Skeletal muscle tissue (tissue), 4 donors: ENCODE results near the gene MYO16. TPM values are rescaled to one million over a fixed set of nuclear protein-coding genes. Genes with fewer than 3 reads are reported as not detected.

Experiments
- H3K27ac ChIP-seq: one replicate; pipeline ENCODE4 v1.7.0; 2013; ENCODE audit warnings: mild to moderate bottlenecking, low read depth, low read length, inconsistent platforms
- H3K27me3 ChIP-seq, 3 donors: one replicate each; pipeline ENCODE4 v1.7.0; 2013; ENCODE audit warnings: low read length in 3 of 3; ENCODE audit not compliant: control insufficient read depth in 3 of 3, insufficient read depth in 3 of 3
- H3K36me3 ChIP-seq, 3 donors: one replicate each; pipeline ENCODE4 v1.7.0; 2013; ENCODE audit warnings: low read length in 3 of 3; ENCODE audit not compliant: control insufficient read depth in 3 of 3, insufficient read depth in 3 of 3
- H3K4me1 ChIP-seq, 3 donors: one replicate each; pipeline ENCODE4 v1.7.0; 2013; ENCODE audit warnings: low read length in 3 of 3, mild to moderate bottlenecking in 3 of 3; ENCODE audit not compliant: control insufficient read depth in 3 of 3, insufficient read depth in 3 of 3
- H3K4me3 ChIP-seq, 3 donors: one replicate each; pipeline ENCODE4 v1.7.0; 2013; ENCODE audit warnings: low read length in 3 of 3
- H3K9ac ChIP-seq, 3 donors: one replicate each; pipeline ENCODE4 v1.7.0; 2013; ENCODE audit warnings: low read length in 3 of 3, mild to moderate bottlenecking in 3 of 3, moderate library complexity in 2 of 3, low read depth in 1 of 3
- H3K9me3 ChIP-seq, 3 donors: one replicate each; pipeline ENCODE4 v1.7.0; 2013; ENCODE audit warnings: low read length in 3 of 3; ENCODE audit not compliant: control insufficient read depth in 3 of 3
- total RNA-seq: library from RNA; depleted of rRNA; stranded (reverse); fragments of >200 nt; gene quantifications from one replicate; pipeline ENCODE4 v1.2.3, GENCODE V29; 2014
- donor health status: Osteomylitis.

The MYO16 gene
- total RNA-seq = 43.8 TPM

DNA sequence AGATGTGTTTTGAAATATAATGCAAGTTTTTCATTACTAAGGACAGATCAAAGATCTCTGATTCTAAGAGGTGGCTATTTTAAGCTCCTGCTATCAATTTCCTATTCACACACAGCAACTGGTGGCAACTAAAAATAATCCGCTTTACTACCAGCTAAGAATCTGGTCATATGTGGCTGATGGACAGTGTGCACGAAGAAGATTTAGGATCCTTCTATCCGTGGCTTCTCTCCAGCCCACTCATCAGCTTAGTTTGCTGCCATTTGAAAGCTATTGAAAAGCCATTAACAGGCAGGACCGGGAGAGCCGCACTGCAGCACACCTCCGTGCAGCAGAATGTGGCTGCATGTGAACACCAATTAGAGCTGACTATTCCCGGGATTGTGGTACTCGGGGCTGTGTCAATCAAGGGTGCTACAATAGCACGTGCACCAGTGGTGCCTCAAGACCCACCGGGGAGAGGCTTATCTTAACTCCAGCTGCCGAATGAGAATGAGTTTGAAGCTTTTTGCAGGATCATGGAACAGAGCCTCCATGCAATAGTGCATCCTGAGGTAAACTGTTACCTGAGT lies at the start of gene MYO16:
Gene MYO16, plus strand, starts transcription at position 431 of the 572 bp plus-strand sequence. CDS start 234 bp downstream, outside the sequence.
- Histone ChIP-seq H3K27me3 (peaks cover 0 to 3% (median 0%) of the 10 kb centered on the region in 3 donors), H3K4me3 (peak within 1 kb of the TSS in 1 of 3 donors; percentile 17), H3K9me3 (peaks cover 2 to 4% (median 2%) of the 10 kb centered on the region in 3 donors), H3K9ac (no peak within 1 kb of the TSS), H3K36me3 (no peaks in the 10 kb centered on the region), H3K4me1 (no peaks in the 10 kb centered on the region), H3K27ac (no peak within 1 kb of the TSS)

DNA sequence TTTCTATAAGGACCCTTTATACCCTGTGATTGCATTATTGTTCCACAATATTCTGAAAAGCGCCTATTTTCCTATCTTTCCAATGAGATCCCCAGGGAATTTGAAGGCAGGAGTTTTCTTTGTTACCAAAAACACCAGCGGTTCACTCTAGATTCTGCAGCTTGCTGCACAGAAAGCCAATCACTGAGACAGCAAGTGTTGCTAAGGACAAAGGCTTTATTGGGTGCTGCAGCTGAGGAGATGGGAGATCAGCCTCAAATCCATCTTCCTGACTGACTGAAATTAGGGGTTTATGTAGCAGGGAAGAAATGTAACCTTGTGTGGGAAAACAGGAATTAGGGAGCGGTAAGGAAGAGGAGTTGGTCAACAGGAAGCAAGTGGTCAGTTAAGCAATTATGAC lies 42.6 kb upstream of the MYO16 start:
- Histone ChIP-seq H3K27me3 (no peaks in the 10 kb centered on the region), H3K9ac (no peak overlapping the region), H3K4me3 (no peak overlapping the region), H3K4me1 (no peaks in the 10 kb centered on the region), H3K36me3 (no peaks in the 10 kb centered on the region), H3K27ac (no peak overlapping the region), H3K9me3 (peaks cover 0 to 4% (median 0%) of the 10 kb centered on the region in 3 donors)

DNA sequence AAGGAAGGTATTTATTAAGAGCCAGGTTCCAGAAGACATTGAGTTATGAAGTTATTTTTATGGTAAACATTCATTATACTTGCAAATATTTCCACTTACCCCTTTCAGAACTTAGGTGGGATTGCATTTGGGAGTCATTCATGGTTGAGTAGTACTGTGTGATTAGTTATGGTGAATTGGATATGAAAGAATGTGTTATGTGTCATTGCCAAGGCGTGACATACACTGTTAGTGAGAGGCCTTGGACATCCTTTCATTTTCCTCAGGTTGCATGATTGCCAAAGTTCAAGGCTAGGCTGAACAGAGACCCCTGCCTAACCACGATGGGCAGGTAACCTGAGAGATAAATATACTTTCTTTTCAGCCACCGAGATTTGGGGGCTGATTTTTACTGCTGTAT lies 40.9 kb upstream of the MYO16 start:
- Histone ChIP-seq H3K9me3 (peaks cover 0 to 4% (median 0%) of the 10 kb centered on the region in 3 donors), H3K36me3 (no peaks in the 10 kb centered on the region), H3K27ac (no peak overlapping the region), H3K9ac (no peak overlapping the region), H3K27me3 (peaks cover 0 to under 1% (median 0%) of the 10 kb centered on the region in 3 donors), H3K4me3 (no peak overlapping the region), H3K4me1 (no peaks in the 10 kb centered on the region)

DNA sequence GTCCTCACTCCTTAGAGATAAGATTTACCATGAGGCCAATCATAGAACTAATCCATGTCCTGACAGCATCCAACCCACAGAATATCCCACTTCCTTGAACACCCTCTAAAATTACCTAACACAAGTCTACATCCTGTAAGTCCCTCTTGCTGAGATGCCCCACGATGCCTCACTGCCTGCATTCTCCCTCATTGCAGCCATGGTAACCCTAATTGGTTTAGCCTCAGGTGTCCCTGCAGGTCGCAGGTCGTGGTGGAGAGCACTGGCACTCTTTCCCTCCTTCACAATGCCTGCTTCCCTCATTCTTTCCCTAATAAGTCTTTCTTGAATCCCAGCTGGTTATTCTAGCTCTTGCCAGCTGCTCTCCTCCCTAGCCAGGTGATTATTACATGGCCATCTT lies 35.3 kb upstream of the MYO16 start:
- no peak overlapping the region for H3K9ac ChIP-seq
- H3K27me3 ChIP-seq = peaks cover 0 to 5% (median 0%) of the 10 kb centered on the region in 3 donors
- no peak overlapping the region for H3K4me3 ChIP-seq
- H3K4me1 ChIP-seq = no peaks in the 10 kb centered on the region
- H3K27ac ChIP-seq = no peak overlapping the region
- H3K9me3 ChIP-seq = no peaks in the 10 kb centered on the region
- H3K36me3 ChIP-seq = no peaks in the 10 kb centered on the region

DNA sequence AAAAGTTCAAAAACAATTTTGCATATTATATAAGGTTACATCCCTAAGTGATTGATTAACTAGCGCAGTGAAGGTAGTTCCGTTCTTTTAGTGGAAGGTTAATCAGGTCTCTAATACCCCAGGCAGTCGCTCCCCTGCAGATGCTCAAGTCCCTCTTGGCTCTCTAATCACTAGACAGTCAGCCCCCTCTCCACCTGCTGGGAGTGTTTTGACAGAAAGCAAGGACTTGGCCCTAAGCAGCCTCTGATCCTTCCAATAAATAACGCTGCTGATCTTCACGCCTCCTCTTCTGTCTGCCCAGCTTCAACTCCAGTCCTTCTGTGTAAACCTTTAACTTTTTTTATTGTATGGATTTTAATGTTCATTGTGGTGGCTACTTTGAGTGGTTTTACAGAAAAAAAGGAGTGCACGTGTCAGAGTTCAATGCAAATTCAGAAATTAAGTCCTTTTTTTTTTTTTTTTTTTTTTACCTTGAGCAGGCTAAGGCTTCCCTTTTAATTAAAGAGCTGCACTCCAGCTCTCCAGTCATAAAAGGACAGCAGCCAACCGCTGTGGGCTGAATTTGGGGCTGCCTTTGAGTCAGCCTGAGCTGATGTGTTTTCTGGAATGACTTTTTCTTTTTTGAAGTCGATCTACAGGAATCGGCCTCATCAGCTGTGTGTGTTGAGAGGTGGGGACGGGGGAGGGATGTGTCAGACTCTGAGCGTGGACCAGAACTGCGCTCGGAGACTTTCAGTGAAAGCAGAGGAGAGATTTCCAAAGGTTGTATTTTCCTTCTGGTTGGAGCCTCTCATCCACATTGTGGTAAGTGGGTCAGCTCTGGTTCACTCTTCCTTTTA lies 33.8 kb upstream of the MYO16 start:
- Histone ChIP-seq H3K4me3 (no peak overlapping the region), H3K9me3 (no peaks in the 10 kb centered on the region), H3K4me1 (no peaks in the 10 kb centered on the region), H3K27me3 (peaks cover 0 to 5% (median 0%) of the 10 kb centered on the region in 3 donors), H3K9ac (no peak overlapping the region), H3K27ac (no peak overlapping the region), H3K36me3 (no peaks in the 10 kb centered on the region)

DNA sequence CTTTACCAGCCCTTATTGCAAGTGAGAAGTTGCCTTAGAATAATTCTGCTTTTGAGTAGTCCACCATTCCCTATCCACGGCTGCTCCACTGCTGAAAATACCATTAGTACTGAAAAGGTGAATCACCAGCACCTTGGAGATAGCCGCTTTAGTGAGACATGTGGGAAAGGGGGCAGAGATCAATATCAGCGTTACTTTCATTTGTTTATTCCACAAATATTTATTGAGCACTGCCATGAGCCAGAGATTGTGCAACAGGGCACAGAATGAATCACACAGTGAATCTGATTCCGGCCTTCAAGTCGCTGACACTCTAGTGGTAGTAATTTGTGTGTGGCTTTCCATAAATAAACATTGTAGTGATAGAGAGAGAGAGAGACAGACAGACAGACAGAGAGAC lies 31.5 kb upstream of the MYO16 start:
- Histone ChIP-seq H3K4me3 (no peak overlapping the region), H3K9ac (no peak overlapping the region), H3K4me1 (no peaks in the 10 kb centered on the region), H3K27ac (no peak overlapping the region), H3K36me3 (no peaks in the 10 kb centered on the region), H3K27me3 (peaks cover 0 to 5% (median 0%) of the 10 kb centered on the region in 3 donors), H3K9me3 (no peaks in the 10 kb centered on the region)

DNA sequence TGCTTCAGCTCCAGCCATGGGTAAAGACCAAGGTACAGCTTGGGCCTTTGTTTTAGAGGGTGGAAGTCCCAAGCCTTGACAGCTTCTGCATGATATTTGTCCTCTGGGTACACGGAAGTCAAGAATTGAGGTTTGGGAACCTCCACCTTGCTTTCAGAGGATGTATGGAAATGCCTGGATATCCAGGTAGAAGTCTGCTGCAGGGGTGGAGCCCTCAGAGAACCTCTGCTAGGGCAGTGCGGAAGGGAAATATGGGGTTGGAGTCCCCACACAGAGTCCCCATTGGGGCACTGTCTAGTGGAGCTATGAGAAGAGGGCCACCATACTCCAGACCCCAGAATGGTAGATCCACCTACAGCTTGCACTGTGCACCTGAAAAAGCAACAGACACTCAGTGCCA lies 23.0 kb upstream of the MYO16 start:
- no peaks in the 10 kb centered on the region for H3K27me3 ChIP-seq

DNA sequence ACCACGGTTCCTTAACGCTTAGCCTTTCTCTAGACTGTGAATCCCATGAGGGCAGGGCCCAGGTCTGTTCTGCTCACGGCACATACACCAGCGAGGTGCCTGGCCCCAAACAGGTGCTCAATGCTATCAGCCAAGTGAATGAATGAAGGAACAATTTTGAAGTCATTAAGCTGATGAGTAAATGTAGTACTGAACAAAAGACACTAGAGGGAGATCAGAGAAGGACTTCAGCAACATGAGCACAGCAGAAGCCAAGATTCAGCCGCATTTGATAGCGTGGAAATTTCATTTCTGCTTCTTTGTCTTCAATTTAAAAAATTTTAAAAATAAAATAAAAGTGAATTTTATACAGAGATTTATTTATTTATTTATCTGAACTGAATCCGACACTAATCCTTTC lies 20.1 kb upstream of the MYO16 start:
- Histone ChIP-seq H3K4me3 (no peak overlapping the region), H3K36me3 (no peaks in the 10 kb centered on the region), H3K9me3 (no peaks in the 10 kb centered on the region), H3K27ac (no peak overlapping the region), H3K9ac (no peak overlapping the region), H3K4me1 (no peaks in the 10 kb centered on the region), H3K27me3 (no peaks in the 10 kb centered on the region)

More for the DNA sequence above, 23.0 kb upstream of the MYO16 start:
- no peaks in the 10 kb centered on the region for H3K4me1 ChIP-seq
- H3K36me3 ChIP-seq = no peaks in the 10 kb centered on the region
- no peaks in the 10 kb centered on the region for H3K9me3 ChIP-seq
- no peak overlapping the region for H3K9ac ChIP-seq
- H3K4me3 ChIP-seq = no peak overlapping the region
- H3K27ac ChIP-seq = no peak overlapping the region

DNA sequence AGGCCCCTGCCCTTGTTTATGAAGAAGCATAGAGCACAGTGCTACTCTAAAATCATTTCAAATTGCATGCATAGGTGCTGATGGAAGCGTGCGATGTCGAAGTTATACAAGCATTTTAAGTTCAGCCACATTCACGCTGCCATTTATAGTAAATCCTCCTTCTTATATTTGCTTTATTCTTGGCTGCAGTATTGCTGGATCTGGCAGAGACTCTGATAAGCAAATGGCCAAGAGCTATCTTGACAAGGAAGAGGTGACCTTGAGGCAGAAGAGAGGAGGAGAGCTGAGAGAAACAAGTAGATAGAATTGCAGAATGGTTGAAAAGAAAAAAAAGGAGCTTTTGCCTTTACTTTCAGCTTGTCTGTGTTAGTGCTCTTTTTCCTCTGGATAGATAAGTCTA lies 18.9 kb upstream of the MYO16 start:
- Histone ChIP-seq H3K27me3 (no peaks in the 10 kb centered on the region), H3K27ac (no peak overlapping the region), H3K36me3 (no peaks in the 10 kb centered on the region)

DNA sequence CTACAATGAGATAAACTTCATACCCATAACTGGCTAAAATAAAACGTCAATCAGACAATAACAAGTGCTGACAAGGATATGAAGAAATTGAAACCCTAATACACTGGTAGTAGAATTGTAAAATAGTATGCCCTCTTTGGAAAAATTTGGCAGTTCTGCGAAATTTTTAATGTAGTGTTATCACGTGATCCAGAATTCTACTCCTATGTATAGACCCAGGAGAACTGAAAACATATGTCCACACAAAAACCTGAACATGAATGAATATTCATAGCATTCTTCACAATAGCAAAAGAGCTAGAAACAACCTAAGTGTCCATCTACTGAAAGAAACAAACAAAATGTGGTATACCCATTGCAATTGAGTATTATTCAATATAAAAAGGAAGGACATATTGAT lies 14.2 kb upstream of the MYO16 start:
- no peaks in the 10 kb centered on the region for H3K27me3 ChIP-seq
- H3K4me1 ChIP-seq = no peaks in the 10 kb centered on the region
- H3K9ac ChIP-seq = no peak overlapping the region
- H3K9me3 ChIP-seq = no peaks in the 10 kb centered on the region
- no peak overlapping the region for H3K4me3 ChIP-seq
- no peak overlapping the region for H3K27ac ChIP-seq
- no peaks in the 10 kb centered on the region for H3K36me3 ChIP-seq

More for the DNA sequence above, 18.9 kb upstream of the MYO16 start:
- no peaks in the 10 kb centered on the region for H3K4me1 ChIP-seq
- no peak overlapping the region for H3K4me3 ChIP-seq
- H3K9ac ChIP-seq = no peak overlapping the region
- H3K9me3 ChIP-seq = no peaks in the 10 kb centered on the region
